DOHH2 (cell line): ENCODE data around the gene HERC4.
"Not testable (repeated sequence)": the region's sequence is repeated elsewhere in the genome, so short reads cannot be mapped to it uniquely, and the experiment has no call there.

Experiments
- EZH2phosphoT487 ChIP-seq: fragments of 200-600 bp; sonication (generic); IDR thresholded peaks from 2 replicates; pipeline ENCODE4 v1.6.1; 2017; ENCODE audit warnings: borderline replicate concordance, mild to moderate bottlenecking, antibody characterized with exemption, low read length, moderate library complexity, mixed read lengths
- TF ChIP-seq, protein P1 (sequence below): fragments of 200-600 bp; sonication (generic); IDR thresholded peaks from one replicate; pipeline ENCODE4 v1.5.1; 2014; ENCODE audit warnings: antibody characterized with exemption, mild to moderate bottlenecking, low read depth, low read length; ENCODE audit not compliant: poor library complexity, severe bottlenecking

DNA sequence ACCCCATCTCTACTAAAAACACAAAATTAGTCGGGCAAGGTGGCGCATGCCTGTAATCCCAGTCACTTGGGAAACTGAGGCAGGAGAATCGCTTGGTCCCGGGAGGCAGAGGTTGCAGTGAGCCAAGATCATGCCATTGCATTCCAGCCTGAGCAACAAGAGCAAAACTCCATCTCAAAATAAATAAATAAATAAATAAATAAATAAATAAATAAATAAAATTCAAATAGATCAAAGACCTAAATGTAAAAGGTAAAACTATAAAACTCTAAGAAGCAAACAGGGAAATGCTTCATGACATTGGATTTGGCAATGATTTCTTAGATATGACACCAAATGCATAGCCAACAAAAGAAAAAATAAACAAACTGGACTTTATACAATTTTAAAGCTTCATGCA, 52.8 kb downstream of the HERC4 start:
- TF ChIP-seq, protein P1, sequence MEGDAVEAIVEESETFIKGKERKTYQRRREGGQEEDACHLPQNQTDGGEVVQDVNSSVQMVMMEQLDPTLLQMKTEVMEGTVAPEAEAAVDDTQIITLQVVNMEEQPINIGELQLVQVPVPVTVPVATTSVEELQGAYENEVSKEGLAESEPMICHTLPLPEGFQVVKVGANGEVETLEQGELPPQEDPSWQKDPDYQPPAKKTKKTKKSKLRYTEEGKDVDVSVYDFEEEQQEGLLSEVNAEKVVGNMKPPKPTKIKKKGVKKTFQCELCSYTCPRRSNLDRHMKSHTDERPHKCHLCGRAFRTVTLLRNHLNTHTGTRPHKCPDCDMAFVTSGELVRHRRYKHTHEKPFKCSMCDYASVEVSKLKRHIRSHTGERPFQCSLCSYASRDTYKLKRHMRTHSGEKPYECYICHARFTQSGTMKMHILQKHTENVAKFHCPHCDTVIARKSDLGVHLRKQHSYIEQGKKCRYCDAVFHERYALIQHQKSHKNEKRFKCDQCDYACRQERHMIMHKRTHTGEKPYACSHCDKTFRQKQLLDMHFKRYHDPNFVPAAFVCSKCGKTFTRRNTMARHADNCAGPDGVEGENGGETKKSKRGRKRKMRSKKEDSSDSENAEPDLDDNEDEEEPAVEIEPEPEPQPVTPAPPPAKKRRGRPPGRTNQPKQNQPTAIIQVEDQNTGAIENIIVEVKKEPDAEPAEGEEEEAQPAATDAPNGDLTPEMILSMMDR, result not testable (repeated sequence)
- TF ChIP-seq EZH2phosphoT487, result not testable (repeated sequence)
